MG63 (cell line): ENCODE measurements around the gene TBXAS1. TPM values are rescaled to one million over a fixed set of nuclear protein-coding genes. Genes with fewer than 3 reads are reported as not detected.

Source experiments
- DNase-seq: peaks from one replicate; pipeline ENCODE4 v3.0.0-alpha.2; 2020
- H3K27me3 ChIP-seq: fragments of 250-450 bp; sonication (Bioruptor Pico); 2 replicates; pipeline ENCODE4 v1.5.1; 2020; ENCODE audit warnings: mild to moderate bottlenecking, moderate library complexity
- H3K36me3 ChIP-seq: fragments of 250-450 bp; sonication (Bioruptor Pico); 2 replicates; pipeline ENCODE4 v1.5.1; 2020; ENCODE audit warnings: mild to moderate bottlenecking, moderate library complexity
- H3K4me3 ChIP-seq: fragments of 250-450 bp; sonication (Bioruptor Pico); 2 replicates; pipeline ENCODE4 v1.5.1; 2020; ENCODE audit warnings: mild to moderate bottlenecking, moderate library complexity
- H3K9me3 ChIP-seq: fragments of 250-450 bp; sonication (Bioruptor Pico); 2 replicates; pipeline ENCODE4 v1.5.1; 2020; ENCODE audit warnings: mild to moderate bottlenecking, moderate library complexity
- total RNA-seq: library from RNA; depleted of rRNA; stranded (reverse); fragments of >200 nt; shearing (Covaris generic); gene quantifications from 2 replicates; pipeline ENCODE4 v1.2.3, GENCODE V29; 2014; ENCODE audit warnings: low replicate concordance

TBXAS1 gene
- total RNA-seq, 1 experiment from 2014 or later, result 0.56 TPM

- no peak for DNase-seq
- Histone ChIP-seq H3K36me3 (no peaks in the 10 kb centered on the region), H3K4me3 (no peak overlapping the region), H3K27me3 (no peaks in the 10 kb centered on the region), H3K9me3 (no peaks in the 10 kb centered on the region)
These were observed 193.6 kb downstream of the TBXAS1 start for GRCh38 chr7:140022582-140023211.

- no peak for DNase-seq
- H3K27me3 ChIP-seq, result no peaks in the 10 kb centered on the region
- no peaks in the 10 kb centered on the region for H3K36me3 ChIP-seq
- H3K9me3 ChIP-seq, result no peaks in the 10 kb centered on the region
- no peak overlapping the region for H3K4me3 ChIP-seq
These were observed 194.7 kb downstream of the TBXAS1 start for GRCh38 chr7:140023728-140024127.

GRCh38 chr7:140024585-140024984 lies 195.5 kb downstream of the TBXAS1 start:
- Histone ChIP-seq H3K4me3 (no peak overlapping the region), H3K36me3 (no peaks in the 10 kb centered on the region), H3K9me3 (no peaks in the 10 kb centered on the region), H3K27me3 (no peaks in the 10 kb centered on the region)
- DNase-seq, result no peak

GRCh38 chr7:140025241-140025640 lies 196.2 kb downstream of the TBXAS1 start:
- no peak for DNase-seq
- Histone ChIP-seq H3K9me3 (no peaks in the 10 kb centered on the region), H3K27me3 (no peaks in the 10 kb centered on the region), H3K4me3 (no peak overlapping the region), H3K36me3 (no peaks in the 10 kb centered on the region)

- H3K27me3 ChIP-seq, result no peaks in the 10 kb centered on the region
- H3K36me3 ChIP-seq, result no peaks in the 10 kb centered on the region
- no peak overlapping the region for H3K4me3 ChIP-seq
- DNase-seq, result no peak
- H3K9me3 ChIP-seq, result no peaks in the 10 kb centered on the region
These were observed 196.9 kb downstream of the TBXAS1 start for GRCh38 chr7:140025814-140026433.

GRCh38 chr7:140026935-140027334 lies 197.9 kb downstream of the TBXAS1 start:
- Histone ChIP-seq H3K27me3 (no peaks in the 10 kb centered on the region), H3K4me3 (no peak overlapping the region), H3K36me3 (no peaks in the 10 kb centered on the region), H3K9me3 (no peaks in the 10 kb centered on the region)
- DNase-seq, result no peak

- Histone ChIP-seq H3K4me3 (no peak overlapping the region), H3K27me3 (no peaks in the 10 kb centered on the region), H3K36me3 (no peaks in the 10 kb centered on the region), H3K9me3 (no peaks in the 10 kb centered on the region)
- DNase-seq, result no peak
These were observed 198.8 kb downstream of the TBXAS1 start for GRCh38 chr7:140027858-140028257.

GRCh38 chr7:140028311-140028710 lies 199.2 kb downstream of the TBXAS1 start:
- H3K9me3 ChIP-seq, result no peaks in the 10 kb centered on the region
- no peak for DNase-seq

GRCh38 chr7:140029072-140029471 lies 200.0 kb downstream of the TBXAS1 start:
- Histone ChIP-seq H3K36me3 (no peaks in the 10 kb centered on the region), H3K4me3 (no peak overlapping the region), H3K27me3 (no peaks in the 10 kb centered on the region), H3K9me3 (no peaks in the 10 kb centered on the region)
- DNase-seq, result no peak

More at GRCh38 chr7:140028311-140028710, 199.2 kb downstream of the TBXAS1 start:
- Histone ChIP-seq H3K27me3 (no peaks in the 10 kb centered on the region), H3K36me3 (no peaks in the 10 kb centered on the region), H3K4me3 (no peak overlapping the region)

- DNase-seq, result no peak
- H3K4me3 ChIP-seq, result no peak overlapping the region
- H3K27me3 ChIP-seq, result no peaks in the 10 kb centered on the region
- no peaks in the 10 kb centered on the region for H3K36me3 ChIP-seq
- H3K9me3 ChIP-seq, result no peaks in the 10 kb centered on the region
These were observed 202.3 kb downstream of the TBXAS1 start for GRCh38 chr7:140031364-140031763.

GRCh38 chr7:140033036-140033435 lies 204.0 kb downstream of the TBXAS1 start:
- Histone ChIP-seq H3K4me3 (no peak overlapping the region), H3K27me3 (no peaks in the 10 kb centered on the region), H3K9me3 (no peaks in the 10 kb centered on the region), H3K36me3 (no peaks in the 10 kb centered on the region; the same call in 1 of the 2 replicates)
- no peak for DNase-seq

- no peaks in the 10 kb centered on the region; the same call in 1 of the 2 replicates for H3K36me3 ChIP-seq
These were observed 204.8 kb downstream of the TBXAS1 start for GRCh38 chr7:140033779-140034363.

GRCh38 chr7:140034421-140034820 lies 205.4 kb downstream of the TBXAS1 start:
- no peak for DNase-seq
- H3K27me3 ChIP-seq, result no peaks in the 10 kb centered on the region
- no peaks in the 10 kb centered on the region for H3K9me3 ChIP-seq
- no peak overlapping the region for H3K4me3 ChIP-seq
- no peaks in the 10 kb centered on the region; the same call in 1 of the 2 replicates for H3K36me3 ChIP-seq

More at GRCh38 chr7:140033779-140034363, 204.8 kb downstream of the TBXAS1 start:
- no peaks in the 10 kb centered on the region for H3K27me3 ChIP-seq
- no peak overlapping the region for H3K4me3 ChIP-seq
- DNase-seq, result no peak
- no peaks in the 10 kb centered on the region for H3K9me3 ChIP-seq

- H3K4me3 ChIP-seq, result no peak overlapping the region
- no peaks in the 10 kb centered on the region; the same call in 1 of the 2 replicates for H3K36me3 ChIP-seq
- H3K9me3 ChIP-seq, result no peaks in the 10 kb centered on the region
- peak; percentile 22 for DNase-seq
- H3K27me3 ChIP-seq, result no peaks in the 10 kb centered on the region
These were observed 206.5 kb downstream of the TBXAS1 start for GRCh38 chr7:140035400-140036223.

- Histone ChIP-seq H3K36me3 (peaks cover under 1% of the 10 kb centered on the region), H3K9me3 (no peaks in the 10 kb centered on the region), H3K27me3 (no peaks in the 10 kb centered on the region), H3K4me3 (no peak overlapping the region)
- no peak for DNase-seq
These were observed 207.3 kb downstream of the TBXAS1 start for GRCh38 chr7:140036224-140036962.

- Histone ChIP-seq H3K36me3 (peaks cover 3% of the 10 kb centered on the region), H3K27me3 (no peaks in the 10 kb centered on the region), H3K4me3 (no peak overlapping the region), H3K9me3 (no peaks in the 10 kb centered on the region)
- DNase-seq, result no peak
These were observed 210.0 kb downstream of the TBXAS1 start for GRCh38 chr7:140039066-140039465.
